MCF 10A (cell line): ENCODE measurements around the gene SMARCA1. TPM values are rescaled to one million over a fixed set of nuclear protein-coding genes. Genes with fewer than 3 reads are reported as not detected.

ENCODE experiments used
- BruUV-seq: library from RNA; stranded (reverse); fragments of 400-500 nt; replicated peaks from 2 replicates; lab custom pipeline; 2021; lab: Mats Ljungman, UMichigan
- CTCF ChIA-PET: fragments of 300-600 bp; sonication (Branson Sonifier 250); formaldehyde crosslinking; extraction: SDS; loops from one replicate; lab custom pipeline; 2021; ENCODE audit warnings: antibody characterized with exemption, inconsistent platforms; lab: Yijun Ruan, JAX
- POLR2A ChIA-PET: fragments of 300-600, 350-650 bp; sonication (Branson Sonifier 250); formaldehyde crosslinking; extraction: SDS; loops from one replicate; lab custom pipeline; 2020; ENCODE audit warnings: antibody characterized with exemption, inconsistent platforms; lab: Yijun Ruan, JAX
- DNase-seq: peaks from one replicate; pipeline ENCODE4 v3.0.0-alpha.2; 2018; ENCODE audit not compliant: unreplicated experiment
- H3K27ac Mint-ChIP-seq: one replicate; pipeline ENCODE4 v1.8.0; 2022; ENCODE audit warnings: mild to moderate bottlenecking, low read depth, mixed read lengths; ENCODE audit not compliant: unreplicated experiment
- H3K27me3 Mint-ChIP-seq: one replicate; pipeline ENCODE4 v1.8.0; 2022; ENCODE audit warnings: mixed read lengths; ENCODE audit not compliant: insufficient read depth, unreplicated experiment
- H3K36me3 Mint-ChIP-seq: one replicate; pipeline ENCODE4 v1.8.0; 2022; ENCODE audit warnings: mild to moderate bottlenecking, moderate library complexity, mixed read lengths; ENCODE audit not compliant: insufficient read depth, unreplicated experiment
- H3K4me1 Mint-ChIP-seq: one replicate; pipeline ENCODE4 v1.8.0; 2022; ENCODE audit warnings: mixed read lengths; ENCODE audit not compliant: insufficient read depth, unreplicated experiment
- H3K4me3 Mint-ChIP-seq: one replicate; pipeline ENCODE4 v1.8.0; 2022; ENCODE audit warnings: mild to moderate bottlenecking, moderate library complexity, mixed read lengths; ENCODE audit not compliant: unreplicated experiment
- H3K9me3 Mint-ChIP-seq: one replicate; pipeline ENCODE4 v1.8.0; 2022; ENCODE audit warnings: mixed read lengths; ENCODE audit not compliant: unreplicated experiment
- intact Hi-C: fragments of 100-400 bp; cut with micrococcal nuclease; formaldehyde crosslinking; loops from 2 replicates; pipeline ENCODE4 v1.14.1; 2022
- total RNA-seq: library from RNA; stranded (reverse); gene quantifications from 2 replicates; pipeline ENCODE4 v1.2.3, GENCODE V29; 2022
- TF ChIP-seq, protein P1 (sequence below): fragments of 200-600 bp; IDR thresholded peaks from one replicate; pipeline ENCODE4 v1.8.0; 2022; ENCODE audit warnings: antibody characterized with exemption, mild to moderate bottlenecking; ENCODE audit not compliant: unreplicated experiment

Gene SMARCA1
- total RNA-seq, 1 experiment from 2014 or later: 1.7 TPM

DNA sequence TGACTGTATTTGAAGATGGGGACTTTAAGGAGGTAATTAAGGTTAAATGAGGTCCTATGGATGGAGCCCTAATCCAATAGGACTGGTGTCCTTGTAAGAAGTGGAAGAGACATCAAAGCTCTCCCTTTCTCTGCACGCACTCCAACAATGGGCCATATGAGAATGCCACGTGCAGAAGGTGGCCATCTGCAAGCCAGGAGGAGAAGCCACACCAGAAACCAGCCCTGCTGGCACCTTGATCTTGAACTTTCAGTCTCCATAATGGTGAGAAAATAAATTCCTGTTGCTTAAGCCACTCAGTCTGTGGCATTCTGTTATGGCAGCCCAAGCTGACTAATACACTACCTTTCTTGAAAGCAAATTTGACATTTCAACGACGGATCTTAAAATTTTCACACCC, 73.2 kb downstream of the SMARCA1 start:
- intact Hi-C loops: no loop called here
- Mint-ChIP-seq H3K4me3 (no peak overlapping the region), H3K36me3 (no peaks in the 10 kb centered on the region), H3K27ac (no peak overlapping the region), H3K9me3 (peaks cover 12% of the 10 kb centered on the region), H3K27me3 (no peaks in the 10 kb centered on the region), H3K4me1 (no peaks in the 10 kb centered on the region)
- no peak for DNase-seq
- ChIA-PET CTCF (interaction anchor here (0.6 to 1.0 kb wide), 2 partner anchors 11 to 127 kb away, joined by 3 read pairs; no protein-coding TSS in a partner anchor), POLR2A (no interaction called here)
- BruUV-seq: no TSS peak
- TF ChIP-seq, protein P1, sequence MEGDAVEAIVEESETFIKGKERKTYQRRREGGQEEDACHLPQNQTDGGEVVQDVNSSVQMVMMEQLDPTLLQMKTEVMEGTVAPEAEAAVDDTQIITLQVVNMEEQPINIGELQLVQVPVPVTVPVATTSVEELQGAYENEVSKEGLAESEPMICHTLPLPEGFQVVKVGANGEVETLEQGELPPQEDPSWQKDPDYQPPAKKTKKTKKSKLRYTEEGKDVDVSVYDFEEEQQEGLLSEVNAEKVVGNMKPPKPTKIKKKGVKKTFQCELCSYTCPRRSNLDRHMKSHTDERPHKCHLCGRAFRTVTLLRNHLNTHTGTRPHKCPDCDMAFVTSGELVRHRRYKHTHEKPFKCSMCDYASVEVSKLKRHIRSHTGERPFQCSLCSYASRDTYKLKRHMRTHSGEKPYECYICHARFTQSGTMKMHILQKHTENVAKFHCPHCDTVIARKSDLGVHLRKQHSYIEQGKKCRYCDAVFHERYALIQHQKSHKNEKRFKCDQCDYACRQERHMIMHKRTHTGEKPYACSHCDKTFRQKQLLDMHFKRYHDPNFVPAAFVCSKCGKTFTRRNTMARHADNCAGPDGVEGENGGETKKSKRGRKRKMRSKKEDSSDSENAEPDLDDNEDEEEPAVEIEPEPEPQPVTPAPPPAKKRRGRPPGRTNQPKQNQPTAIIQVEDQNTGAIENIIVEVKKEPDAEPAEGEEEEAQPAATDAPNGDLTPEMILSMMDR: no peak

DNA sequence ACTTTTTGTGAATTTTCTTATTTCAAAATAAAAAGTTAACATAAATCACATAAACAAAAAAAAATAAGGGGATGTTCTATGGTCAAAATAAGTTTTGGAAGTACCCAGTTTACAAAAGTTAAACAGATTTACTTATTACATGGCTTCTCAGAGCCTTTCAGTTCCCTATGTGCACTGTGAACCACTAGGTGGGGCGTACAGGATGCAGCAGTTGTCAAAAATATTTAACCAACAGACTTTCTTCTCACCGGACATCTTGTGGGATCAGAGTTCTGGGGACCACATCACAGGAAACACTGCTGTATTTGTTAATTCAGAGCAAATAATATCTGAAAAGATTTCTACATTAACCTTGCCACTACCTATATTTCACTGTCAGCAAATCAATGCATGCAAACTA, 74.1 kb downstream of the SMARCA1 start:
- H3K27me3 Mint-ChIP-seq: no peaks in the 10 kb centered on the region
- H3K27ac Mint-ChIP-seq: no peak overlapping the region
- CTCF ChIA-PET: interaction anchor here (0.7 to 1.0 kb wide), 2 partner anchors 12 to 1402 kb away, joined by 3 to 5 read pairs; no protein-coding TSS in a partner anchor
- POLR2A ChIA-PET: no interaction called here
- DNase-seq: no peak
- no TSS peak for BruUV-seq
- no peaks in the 10 kb centered on the region for H3K36me3 Mint-ChIP-seq
- TF ChIP-seq, protein P1: no peak
- intact Hi-C loops: no loop called here
- no peak overlapping the region for H3K4me3 Mint-ChIP-seq
- no peaks in the 10 kb centered on the region for H3K4me1 Mint-ChIP-seq
- peaks cover 8% of the 10 kb centered on the region for H3K9me3 Mint-ChIP-seq

DNA sequence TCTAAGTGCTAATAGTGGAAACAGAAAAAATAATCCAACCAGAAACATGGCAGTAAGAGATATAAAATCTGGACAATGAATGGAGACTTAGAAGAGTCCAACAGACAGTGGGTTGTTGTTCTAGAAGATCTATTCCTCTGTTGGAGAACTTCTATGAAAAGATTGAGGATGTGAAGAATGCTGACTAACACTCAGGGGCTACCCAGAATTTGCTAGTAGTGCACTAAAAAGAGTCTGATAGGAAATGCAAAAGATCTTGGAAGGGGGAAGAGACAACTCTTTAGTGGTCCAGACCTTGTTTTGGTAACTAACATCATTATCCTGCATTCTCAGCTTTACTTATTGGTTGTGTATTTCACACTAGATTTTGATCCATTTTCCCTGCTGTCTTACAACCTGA, 77.9 kb downstream of the SMARCA1 start:
- no peak overlapping the region for H3K4me3 Mint-ChIP-seq
- H3K27ac Mint-ChIP-seq: no peak overlapping the region
- H3K27me3 Mint-ChIP-seq: no peaks in the 10 kb centered on the region
- intact Hi-C loops: no loop called here
- ChIA-PET POLR2A (no interaction called here), CTCF (no interaction called here)
- no peaks in the 10 kb centered on the region for H3K36me3 Mint-ChIP-seq
- no peak for DNase-seq
- TF ChIP-seq, protein P1: no peak
- no peaks in the 10 kb centered on the region for H3K9me3 Mint-ChIP-seq
- H3K4me1 Mint-ChIP-seq: no peaks in the 10 kb centered on the region
- BruUV-seq: no TSS peak

DNA sequence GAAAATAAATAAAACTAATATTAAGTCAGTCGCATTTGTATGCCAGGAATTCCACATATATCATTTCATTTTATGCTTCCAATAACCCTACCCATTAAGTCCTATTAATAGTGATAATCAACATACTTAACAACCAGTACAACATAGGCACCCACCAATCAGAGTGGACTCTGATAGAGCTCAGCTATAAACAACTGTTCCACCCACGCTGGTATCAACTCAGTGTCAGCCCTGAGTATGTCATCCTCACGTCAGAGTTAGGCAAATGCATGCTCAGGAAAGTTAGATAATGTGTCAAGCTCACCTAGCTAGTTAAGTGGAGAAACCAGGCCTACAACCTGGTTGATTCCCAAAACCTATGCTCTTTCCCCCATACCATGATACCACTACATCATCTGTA, 89.3 kb downstream of the SMARCA1 start:
- CTCF ChIA-PET: no interaction called here
- Mint-ChIP-seq H3K4me3 (no peak overlapping the region), H3K27me3 (no peaks in the 10 kb centered on the region), H3K36me3 (no peaks in the 10 kb centered on the region), H3K4me1 (no peaks in the 10 kb centered on the region), H3K27ac (no peak overlapping the region), H3K9me3 (no peaks in the 10 kb centered on the region)
- DNase-seq: no peak
- POLR2A ChIA-PET: no interaction called here
- no TSS peak for BruUV-seq
- intact Hi-C loops: no loop called here
- TF ChIP-seq, protein P1: no peak
